GM23248 (cell line): ENCODE data around the gene TTC8. TPM values are rescaled to one million over a fixed set of nuclear protein-coding genes. Genes with fewer than 3 reads are reported as not detected.

Source experiments
- DNase-seq: peaks from one replicate; pipeline ENCODE4 v3.0.0-alpha.2; 2015
- H2AFZ ChIP-seq: fragments of 200-600 bp; sonication (generic); 2 replicates; pipeline ENCODE4 v1.6.1; 2016; ENCODE audit warnings: antibody characterized with exemption
- H3F3A ChIP-seq: fragments of 200-600 bp; sonication (generic); 2 replicates; pipeline ENCODE4 v1.6.1; 2016; ENCODE audit warnings: mild to moderate bottlenecking, antibody characterized with exemption, mixed run types; ENCODE audit not compliant: insufficient read depth
- H3K27ac ChIP-seq: fragments of 200-600 bp; sonication (generic); 2 replicates; pipeline ENCODE4 v1.5.1; 2016; ENCODE audit warnings: mild to moderate bottlenecking
- H3K27me3 ChIP-seq: fragments of 200-600 bp; sonication (generic); replicated peaks from 2 replicates; pipeline ENCODE4 v1.6.1; 2016; ENCODE audit warnings: mild to moderate bottlenecking; ENCODE audit not compliant: insufficient read depth
- H3K36me3 ChIP-seq: fragments of 200-600 bp; sonication (generic); 2 replicates; pipeline ENCODE4 v1.6.1; 2016; ENCODE audit warnings: low read depth, mild to moderate bottlenecking
- H3K4me1 ChIP-seq: fragments of 200-600 bp; sonication (generic); 2 replicates; pipeline ENCODE4 v1.6.1; 2016; ENCODE audit warnings: mild to moderate bottlenecking; ENCODE audit not compliant: insufficient read depth
- H3K4me2 ChIP-seq: fragments of 200-600 bp; sonication (generic); one replicate; pipeline ENCODE4 v1.6.1; 2016; ENCODE audit warnings: mild to moderate bottlenecking; ENCODE audit not compliant: unreplicated experiment
- H3K4me3 ChIP-seq: fragments of 200-600 bp; sonication (generic); 2 replicates; pipeline ENCODE4 v1.5.1; 2016; ENCODE audit warnings: mild to moderate bottlenecking
- H3K79me2 ChIP-seq: fragments of 200-600 bp; sonication (generic); 2 replicates; pipeline ENCODE4 v1.6.1; 2016; ENCODE audit warnings: mild to moderate bottlenecking; ENCODE audit not compliant: insufficient read depth
- H3K9ac ChIP-seq: fragments of 200-600 bp; sonication (generic); 2 replicates; pipeline ENCODE4 v1.6.1; 2016; ENCODE audit warnings: mild to moderate bottlenecking
- H3K9me2 ChIP-seq: fragments of 200-600 bp; sonication (generic); 2 replicates; pipeline ENCODE4 v1.6.1; 2016; ENCODE audit warnings: mixed run types, mild to moderate bottlenecking, moderate library complexity; ENCODE audit not compliant: insufficient read depth
- H3K9me3 ChIP-seq: fragments of 200-600 bp; sonication (generic); one replicate; pipeline ENCODE4 v1.6.1; 2017; ENCODE audit warnings: low read depth
- H4K20me1 ChIP-seq: fragments of 200-600 bp; sonication (generic); 2 replicates; pipeline ENCODE4 v1.6.0; 2016; ENCODE audit not compliant: insufficient read depth
- EZH2 ChIP-seq: fragments of 200-600 bp; sonication (generic); IDR thresholded peaks from 2 replicates; pipeline ENCODE4 v1.6.1; 2018; ENCODE audit warnings: antibody characterized with exemption, mild to moderate bottlenecking; ENCODE audit not compliant: insufficient read depth, poor library complexity, severe bottlenecking
- EZH2phosphoT487 ChIP-seq: fragments of 200-600 bp; sonication (generic); IDR thresholded peaks from 2 replicates; pipeline ENCODE4 v1.6.1; 2018; ENCODE audit warnings: antibody characterized with exemption, moderate library complexity, mild to moderate bottlenecking, low read depth; ENCODE audit not compliant: insufficient read depth
- WGBS, 2 experiments: methylation state at CpG; one replicate each; pipeline ENCODE4 v1.1.6; 2015 to 2017; ENCODE audit warnings: low lambda C conversion rate in 2 of 2, low coverage in 1 of 2; ENCODE audit errors: missing lambda C conversion rate in 2 of 2; 5-methylcytosine and 5-hydroxymethylcytosine counted together
- in situ Hi-C: fragments of 300-500 bp; cut with MboI; formaldehyde crosslinking; loops from 2 replicates; pipeline ENCODE4 v1.15.0; 2020
- polyA plus RNA-seq: library from polyadenylated mRNA; unstranded; fragments of >200 nt; fragmentation: Nextera tagmentation; extraction: Ambion mirVana; gene quantifications from 2 replicates; pipeline ENCODE4 v1.2.1, GENCODE V29; 2016
- total RNA-seq: library from RNA; depleted of rRNA; stranded (reverse); fragments of >200 nt; shearing (Covaris generic); gene quantifications from 2 replicates; pipeline ENCODE4 v1.2.3, GENCODE V29; 2014

TTC8 gene
- total and polyA plus RNA-seq, 2 experiments from 2014 or later, result 38.3 to 49.4 TPM

- Histone ChIP-seq H3F3A (no peaks in the 10 kb centered on the region), H3K9ac (no peak overlapping the region), H3K27me3 (no peaks in the 10 kb centered on the region), H3K27ac (no peak overlapping the region), H3K4me3 (no peak overlapping the region), H3K79me2 (no peaks in the 10 kb centered on the region), H4K20me1 (no peaks in the 10 kb centered on the region), H3K9me2 (no peaks in the 10 kb centered on the region), H3K36me3 (peaks cover 26% of the 10 kb centered on the region), H3K4me1 (no peaks in the 10 kb centered on the region), H2AFZ (no peak overlapping the region), H3K9me3 (no peaks in the 10 kb centered on the region), H3K4me2 (no peak overlapping the region)
- WGBS, 2 experiments, result 63 to 79% methylated on average over 1 of the region's 1 CpG
- in situ Hi-C loops, result no loop called here
- TF ChIP-seq EZH2, result no peak
- no peak for TF ChIP-seq EZH2phosphoT487
- no peak for DNase-seq
Observed at GRCh38 chr14:88863167-88863566, 38.7 kb downstream of the TTC8 start.

GRCh38 chr14:88864198-88864597 lies 39.7 kb downstream of the TTC8 start:
- TF ChIP-seq EZH2 (no peak), EZH2phosphoT487 (no peak)
- no peaks in the 10 kb centered on the region for H3K79me2 ChIP-seq
- in situ Hi-C loops, result no loop called here
- no peaks in the 10 kb centered on the region for H3F3A ChIP-seq
- no peaks in the 10 kb centered on the region for H3K27me3 ChIP-seq
- no peaks in the 10 kb centered on the region for H4K20me1 ChIP-seq
- H3K27ac ChIP-seq, result no peak overlapping the region
- H3K9ac ChIP-seq, result no peak overlapping the region
- H3K4me3 ChIP-seq, result no peak overlapping the region
- 0 out of 2 replicates have a peak, but pooled peaks cover 5% of the 10 kb centered on the region for H3K4me1 ChIP-seq
- no peak overlapping the region for H3K4me2 ChIP-seq
- H3K9me3 ChIP-seq, result no peaks in the 10 kb centered on the region
- DNase-seq, result no peak
- H3K9me2 ChIP-seq, result no peaks in the 10 kb centered on the region
- peaks cover 18% of the 10 kb centered on the region for H3K36me3 ChIP-seq
- 90 to 95% methylated on average over 1 of the region's 1 CpG for WGBS, 2 experiments
- H2AFZ ChIP-seq, result no peak overlapping the region

- Histone ChIP-seq H3K9ac (no peak overlapping the region), H3K9me3 (no peaks in the 10 kb centered on the region), H3K4me1 (0 out of 2 replicates have a peak, but pooled peaks cover 5% of the 10 kb centered on the region), H3K27ac (no peak overlapping the region), H3K9me2 (no peaks in the 10 kb centered on the region), H3K4me3 (no peak overlapping the region), H3F3A (no peaks in the 10 kb centered on the region), H3K79me2 (no peaks in the 10 kb centered on the region), H4K20me1 (no peaks in the 10 kb centered on the region), H3K4me2 (no peak overlapping the region), H2AFZ (no peak overlapping the region), H3K27me3 (no peaks in the 10 kb centered on the region), H3K36me3 (peaks cover 23% of the 10 kb centered on the region)
- WGBS, 2 experiments, result 89 to 93% methylated on average over 3 of the region's 3 CpGs
- in situ Hi-C loops, result no loop called here
- TF ChIP-seq EZH2phosphoT487 (no peak), EZH2 (no peak)
- no peak for DNase-seq
Observed at GRCh38 chr14:88866305-88866704, 41.9 kb downstream of the TTC8 start.

GRCh38 chr14:88868558-88869159 lies 44.2 kb downstream of the TTC8 start:
- peak; percentile 35 for DNase-seq
- H3K9me3 ChIP-seq, result no peaks in the 10 kb centered on the region
- H3K9me2 ChIP-seq, result no peaks in the 10 kb centered on the region
- H3K4me1 ChIP-seq, result 0 out of 2 replicates have a peak, but pooled peaks cover 5% of the 10 kb centered on the region
- H3K27ac ChIP-seq, result no peak overlapping the region
- no peak overlapping the region for H2AFZ ChIP-seq
- in situ Hi-C loops, result no loop called here
- TF ChIP-seq EZH2 (no peak), EZH2phosphoT487 (no peak)
- no peak overlapping the region for H3K9ac ChIP-seq
- no peak overlapping the region for H3K4me2 ChIP-seq
- H3K4me3 ChIP-seq, result no peak overlapping the region
- no peaks in the 10 kb centered on the region for H3K27me3 ChIP-seq
- peaks cover 14% of the 10 kb centered on the region for H3K36me3 ChIP-seq
- H3K79me2 ChIP-seq, result no peaks in the 10 kb centered on the region
- H4K20me1 ChIP-seq, result no peaks in the 10 kb centered on the region
- H3F3A ChIP-seq, result no peaks in the 10 kb centered on the region

GRCh38 chr14:88870777-88871176 lies 46.3 kb downstream of the TTC8 start:
- H3K4me3 ChIP-seq, result no peak overlapping the region

More at GRCh38 chr14:88870777-88871176, 46.3 kb downstream of the TTC8 start:
- TF ChIP-seq EZH2, result no peak
- no peak for TF ChIP-seq EZH2phosphoT487
- DNase-seq, result no peak
- Histone ChIP-seq H3F3A (no peaks in the 10 kb centered on the region), H3K4me2 (no peak overlapping the region), H3K9ac (no peak overlapping the region), H3K27ac (no peak overlapping the region), H3K36me3 (peaks cover 24% of the 10 kb centered on the region), H3K9me3 (no peaks in the 10 kb centered on the region), H3K79me2 (no peaks in the 10 kb centered on the region), H3K4me1 (peaks cover 16% of the 10 kb centered on the region; the same call in 1 of the 2 replicates), H3K9me2 (no peaks in the 10 kb centered on the region), H4K20me1 (no peaks in the 10 kb centered on the region), H3K27me3 (no peaks in the 10 kb centered on the region), H2AFZ (no peak overlapping the region)
- in situ Hi-C loops, result no loop called here
- whole genome bisulfite sequencing, 2 experiments, result 91 to 92% methylated on average over 7 of the region's 7 CpGs
